ENCODE measurements around the gene SH3GL3. TPM values are rescaled to one million over a fixed set of nuclear protein-coding genes. Genes with fewer than 3 reads are reported as not detected.

SH3GL3 gene
- total RNA-seq, 1 donor = 0.72 TPM

Other genes with a start within 250 kb of the SH3GL3 start
- gene HDGFL3, start 239.5 kb upstream of the SH3GL3 start, total RNA-seq = 27.5 and 42.4 TPM in 2 replicates
- gene BNC1, start 162.7 kb upstream of the SH3GL3 start, total RNA-seq = 3.3 and 3.5 TPM in 2 replicates
- 0.29 and 0.72 TPM in 2 replicates for gene ADAMTSL3, start 206.8 kb downstream of the SH3GL3 start, total RNA-seq